Prostate gland (tissue), 2 donors: ENCODE measurements around the gene RAB13. TPM values are rescaled to one million over a fixed set of nuclear protein-coding genes. Genes with fewer than 3 reads are reported as not detected.
"Not testable (repeated sequence)": the region's sequence is repeated elsewhere in the genome, so short reads cannot be mapped to it uniquely, and the experiment has no call there.

ENCODE experiments used
- DNase-seq: peaks from one replicate; pipeline ENCODE4 v3.0.0-alpha.2; 2019; ENCODE audit warnings: low spot score
- H3K27ac ChIP-seq, 2 donors: fragments of 200-600 bp; sonication (generic); 2 replicates each; pipeline ENCODE4 v1.5.1; 2017 to 2019
- H3K27me3 ChIP-seq: fragments of 200-600 bp; sonication (generic); replicated peaks from 2 replicates; pipeline ENCODE4 v1.5.1; 2019; ENCODE audit not compliant: insufficient read depth
- H3K36me3 ChIP-seq, 2 donors: fragments of 200-600 bp; sonication (generic); 1 replicate in 1 of 2; 2 replicates in 1 of 2; pipeline versions ENCODE4 v1.5.1 to v1.8.1; 2017 to 2019
- H3K4me1 ChIP-seq: fragments of 200-600 bp; sonication (generic); replicated peaks from 2 replicates; pipeline ENCODE4 v1.5.1; 2019
- H3K4me3 ChIP-seq, 2 donors: fragments of 200-600 bp; sonication (generic); 2 replicates each; pipeline ENCODE4 v1.5.1; 2017 to 2019
- H3K9me3 ChIP-seq: fragments of 200-600 bp; sonication (generic); 2 replicates; pipeline ENCODE4 v1.5.1; 2017
- POLR2A ChIP-seq: fragments of 450-650 bp; IDR thresholded peaks from one replicate; pipeline ENCODE4 v1.6.1; 2016; ENCODE audit warnings: antibody characterized with exemption, mild to moderate bottlenecking
- POLR2AphosphoS5 ChIP-seq: sonication (generic); formaldehyde crosslinking; IDR thresholded peaks from one replicate; pipeline ENCODE4 v1.6.1; 2017; ENCODE audit warnings: antibody characterized with exemption
- WGBS: methylation state at CpG from one replicate; pipeline ENCODE4 v1.1.5; 2018; 5-methylcytosine and 5-hydroxymethylcytosine counted together
- intact Hi-C: fragments of 100-400 bp; cut with DNase I; formaldehyde crosslinking; loops from one replicate; pipeline ENCODE4 v1.14.2; 2022
- total RNA-seq, 2 donors: library from RNA; depleted of rRNA; stranded (reverse); fragments of >200 nt; gene quantifications; one replicate each; pipeline ENCODE4 v1.1.0, GENCODE V29; 2016
- TF ChIP-seq, protein P1 (sequence below), 4 experiments: fragments of 200-600 bp in 2 of 4; fragments of 450-650 bp in 2 of 4; sonication (generic) in 2 of 4; IDR thresholded peaks; 1 replicate in 3 of 4; 2 replicates in 1 of 4; pipeline ENCODE4 v1.5.1; 2016 to 2019; ENCODE audit warnings: antibody characterized with exemption in 4 of 4, mild to moderate bottlenecking in 2 of 4, moderate library complexity in 2 of 4

Gene RAB13
- 10 to 100 TPM; 49.1 to 49.3 TPM for total RNA-seq

DNA sequence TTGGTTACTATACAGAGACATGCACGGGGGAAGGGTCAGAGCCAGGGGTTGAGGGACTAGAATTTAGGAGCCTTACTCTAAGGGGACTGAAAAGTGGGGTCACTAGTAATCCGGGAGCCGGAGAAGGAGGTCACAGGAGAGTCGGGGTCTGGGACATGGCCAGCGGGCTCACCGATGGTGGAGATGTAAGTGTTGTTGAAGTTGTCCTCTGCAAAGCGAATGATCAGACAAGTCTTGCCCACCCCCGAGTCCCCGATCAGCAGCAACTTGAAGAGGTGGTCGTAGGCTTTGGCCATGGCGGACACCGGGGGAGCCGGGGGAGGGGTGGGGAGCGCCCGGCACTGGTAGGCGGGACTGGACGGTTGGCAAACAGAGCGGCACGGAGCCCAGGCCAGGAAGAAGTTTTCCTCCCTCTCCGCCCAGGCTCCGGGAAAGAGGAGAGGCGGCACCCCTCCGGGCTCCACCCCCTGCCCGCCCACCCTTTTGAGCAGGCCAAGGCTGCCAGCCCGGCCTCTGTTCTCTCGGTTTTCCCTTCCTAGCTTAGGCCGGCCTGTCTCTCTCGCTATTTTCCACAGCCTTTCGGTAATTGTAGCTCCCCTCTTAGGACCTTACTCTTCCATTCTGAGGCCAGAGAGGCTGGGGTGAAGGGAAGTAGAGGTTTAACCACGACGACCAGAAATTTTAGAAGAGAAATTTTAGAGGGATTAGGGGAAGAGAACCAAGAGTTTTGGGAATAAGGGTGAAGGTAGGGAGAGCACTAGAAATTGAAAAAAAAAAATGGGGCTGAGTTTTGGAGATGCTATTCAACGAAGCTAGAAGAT, at the start of gene RAB13:
RAB13 (minus strand) TSS at position 399 of the 821 bp plus-strand sequence; CDS start at position 296, 103 bp downstream.
- WGBS, result 1% methylated on average over 32 of the region's 32 CpGs

DNA sequence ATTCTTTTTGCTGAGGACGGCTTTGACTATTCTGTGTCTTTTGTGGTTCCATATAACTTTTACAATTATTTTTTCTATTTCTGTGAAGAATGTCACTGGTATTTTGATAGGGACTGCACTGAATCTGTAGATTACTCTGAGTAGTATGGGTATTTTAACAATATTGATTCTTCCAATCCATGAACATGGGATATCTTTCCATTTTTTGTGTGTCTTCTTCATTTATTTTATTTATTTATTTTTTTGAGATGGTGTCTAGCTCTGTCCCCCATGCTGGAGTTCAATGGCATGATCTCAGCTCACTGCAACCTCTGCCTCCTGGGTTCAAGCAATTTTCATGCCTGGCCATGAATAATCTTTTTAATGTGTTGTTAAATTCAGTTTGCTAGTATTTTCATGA, 47.6 kb upstream of the RAB13 start:
- H3K9me3 ChIP-seq, H3K4me1 ChIP-seq, intact Hi-C loops, DNase-seq, H3K4me3 ChIP-seq, H3K27me3 ChIP-seq, H3K27ac ChIP-seq, H3K36me3 ChIP-seq: not testable (repeated sequence)
- 93% methylated on average over 1 of the region's 1 CpG for WGBS

More for the DNA sequence above, at the start of gene RAB13:
- Histone ChIP-seq H3K4me3 (peak within 1 kb of the TSS; percentile 40 to 63), H3K36me3 (no peaks in the 10 kb centered on the region), H3K9me3 (no peaks in the 10 kb centered on the region), H3K27ac (peak within 1 kb of the TSS; percentile 89 to 95), H3K27me3 (no peaks in the 10 kb centered on the region), H3K4me1 (no peaks in the 10 kb centered on the region)
- TF ChIP-seq POLR2AphosphoS5, result peak; percentile 63
- TF ChIP-seq, protein P1, sequence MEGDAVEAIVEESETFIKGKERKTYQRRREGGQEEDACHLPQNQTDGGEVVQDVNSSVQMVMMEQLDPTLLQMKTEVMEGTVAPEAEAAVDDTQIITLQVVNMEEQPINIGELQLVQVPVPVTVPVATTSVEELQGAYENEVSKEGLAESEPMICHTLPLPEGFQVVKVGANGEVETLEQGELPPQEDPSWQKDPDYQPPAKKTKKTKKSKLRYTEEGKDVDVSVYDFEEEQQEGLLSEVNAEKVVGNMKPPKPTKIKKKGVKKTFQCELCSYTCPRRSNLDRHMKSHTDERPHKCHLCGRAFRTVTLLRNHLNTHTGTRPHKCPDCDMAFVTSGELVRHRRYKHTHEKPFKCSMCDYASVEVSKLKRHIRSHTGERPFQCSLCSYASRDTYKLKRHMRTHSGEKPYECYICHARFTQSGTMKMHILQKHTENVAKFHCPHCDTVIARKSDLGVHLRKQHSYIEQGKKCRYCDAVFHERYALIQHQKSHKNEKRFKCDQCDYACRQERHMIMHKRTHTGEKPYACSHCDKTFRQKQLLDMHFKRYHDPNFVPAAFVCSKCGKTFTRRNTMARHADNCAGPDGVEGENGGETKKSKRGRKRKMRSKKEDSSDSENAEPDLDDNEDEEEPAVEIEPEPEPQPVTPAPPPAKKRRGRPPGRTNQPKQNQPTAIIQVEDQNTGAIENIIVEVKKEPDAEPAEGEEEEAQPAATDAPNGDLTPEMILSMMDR (IDR thresholded peaks at IDR 0.05), result peak in 1 of 4 experiments; percentile 4
- TF ChIP-seq POLR2A, result peak; percentile 73
- peak; percentile 90 for DNase-seq
- intact Hi-C loops, result loop anchor here (2.0 to 5.0 kb wide), 4 partner anchors 39 to 309 kb away; partner anchors contain the start of genes DENND4B and NPR1

DNA sequence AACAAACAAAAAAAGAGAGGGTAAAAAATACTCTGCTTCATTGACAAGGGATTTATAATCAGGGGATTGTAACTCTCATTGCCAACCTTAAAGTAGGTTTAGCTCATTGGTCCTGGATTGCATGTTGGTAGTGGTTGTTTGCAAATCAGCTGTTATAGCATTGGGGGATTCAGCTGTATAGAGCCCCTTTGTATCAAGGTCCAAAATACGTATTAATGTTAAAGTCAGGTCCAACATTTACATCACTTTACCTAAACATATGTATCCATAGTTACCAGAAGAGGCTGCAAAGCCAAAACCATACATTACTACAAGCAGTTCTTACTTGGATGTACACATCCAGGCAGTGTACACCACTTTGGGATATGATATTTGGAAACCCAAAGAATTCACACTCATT, 33.8 kb upstream of the RAB13 start:
- Histone ChIP-seq H3K4me1 (no peaks in the 10 kb centered on the region), H3K27ac (no peak overlapping the region), H3K4me3 (no peak overlapping the region), H3K9me3 (no peaks in the 10 kb centered on the region), H3K36me3 (no peaks in the 10 kb centered on the region), H3K27me3 (no peaks in the 10 kb centered on the region)
- 90% methylated on average over 1 of the region's 1 CpG for WGBS
- intact Hi-C loops, result no loop called here
- no peak for TF ChIP-seq POLR2A
- no peak for TF ChIP-seq POLR2AphosphoS5
- TF ChIP-seq, protein P1 (IDR thresholded peaks at IDR 0.05), result no peak
- DNase-seq, result no peak

DNA sequence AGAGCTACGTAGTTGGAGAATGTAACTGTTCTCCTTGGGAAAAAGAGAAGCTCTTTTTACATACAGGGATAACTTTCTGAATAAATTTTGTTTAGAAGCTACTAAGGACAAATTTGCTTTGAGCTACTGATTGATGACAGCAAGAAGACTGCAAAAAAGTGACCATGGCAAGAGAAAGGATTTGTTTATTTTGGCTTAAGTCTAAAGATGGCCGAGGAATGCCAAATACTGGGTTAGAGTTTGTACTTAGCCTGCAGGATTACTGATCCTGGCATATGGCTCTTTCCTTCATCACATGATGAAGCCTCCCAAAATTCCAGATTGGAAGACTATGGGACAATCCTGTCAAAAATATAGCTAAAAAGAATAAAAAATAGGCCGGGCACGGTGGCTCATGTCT, 33.1 kb upstream of the RAB13 start:
- intact Hi-C loops, result no loop called here
- H3K36me3 ChIP-seq, result no peaks in the 10 kb centered on the region
- 65% methylated on average over 4 of the region's 4 CpGs for WGBS
- H3K27ac ChIP-seq, result no peak overlapping the region
- DNase-seq, result no peak
- no peak for TF ChIP-seq POLR2AphosphoS5
- no peak for TF ChIP-seq POLR2A
- TF ChIP-seq, protein P1 (IDR thresholded peaks at IDR 0.05), result no peak
- H3K9me3 ChIP-seq, result no peaks in the 10 kb centered on the region
- H3K4me3 ChIP-seq, result no peak overlapping the region
- no peaks in the 10 kb centered on the region for H3K4me1 ChIP-seq
- H3K27me3 ChIP-seq, result no peaks in the 10 kb centered on the region

DNA sequence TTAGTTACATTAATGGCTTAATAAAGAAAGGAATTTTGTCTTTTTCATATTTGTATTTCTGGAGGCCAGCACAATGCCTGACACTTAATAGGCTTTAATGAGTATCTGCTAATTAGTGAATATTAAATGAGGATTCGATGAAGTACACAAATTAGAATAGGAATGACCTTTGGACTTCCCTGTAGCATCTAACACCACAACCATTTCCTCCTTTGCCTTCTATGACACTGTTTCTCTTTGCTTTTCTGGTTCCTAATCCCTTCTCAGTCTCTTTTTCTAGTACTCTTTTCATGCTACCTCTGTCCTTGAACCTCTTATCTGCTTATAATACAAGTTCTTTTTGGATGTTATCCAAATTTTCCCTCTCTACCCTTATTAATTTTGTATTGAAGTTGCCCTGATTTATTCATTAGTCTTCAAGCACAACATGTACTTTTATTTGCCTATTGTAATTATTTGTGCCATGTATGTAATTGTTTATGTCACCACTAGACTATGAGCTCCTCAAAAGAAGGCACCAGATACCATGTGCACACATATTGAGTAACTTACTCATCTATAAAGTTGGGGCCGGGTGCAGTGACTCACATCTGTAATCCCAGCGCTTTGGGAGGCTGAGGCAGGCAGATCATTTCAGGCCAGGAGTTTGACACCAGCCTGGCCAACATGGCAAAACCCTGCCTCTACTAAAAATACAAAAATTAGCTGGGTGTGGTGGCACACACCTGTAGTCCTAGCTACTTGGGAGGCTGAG, 28.2 kb upstream of the RAB13 start:
- intact Hi-C loops, result no loop called here
- WGBS, result 85% methylated on average over 3 of the region's 3 CpGs
- Histone ChIP-seq H3K4me3 (no peak overlapping the region), H3K27me3 (no peaks in the 10 kb centered on the region), H3K9me3 (no peaks in the 10 kb centered on the region), H3K27ac (no peak overlapping the region), H3K36me3 (no peaks in the 10 kb centered on the region), H3K4me1 (no peaks in the 10 kb centered on the region)
- TF ChIP-seq POLR2A (no peak), POLR2AphosphoS5 (no peak)
- TF ChIP-seq, protein P1 (IDR thresholded peaks at IDR 0.05), result no peak
- DNase-seq, result no peak

DNA sequence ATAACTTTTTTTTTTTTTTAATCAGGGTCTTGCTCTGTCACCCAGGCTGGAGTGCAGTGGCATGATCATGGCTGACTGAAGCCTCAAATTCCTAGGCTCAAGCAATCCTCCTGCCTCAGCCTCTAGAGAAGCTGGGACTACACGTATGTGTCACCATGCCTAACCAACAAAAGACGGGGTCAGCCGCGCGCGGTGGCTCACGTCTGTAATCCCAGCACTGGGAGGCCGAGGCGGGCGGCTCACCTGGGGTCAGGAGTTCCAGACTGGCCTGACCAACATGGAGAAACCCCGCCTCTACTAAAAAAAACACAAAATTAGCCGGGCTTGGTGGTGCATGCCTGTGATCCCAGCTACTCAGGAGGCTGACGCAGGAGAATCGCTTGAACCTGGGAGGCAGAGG, 26.4 kb upstream of the RAB13 start:
- intact Hi-C loops, H3K27ac ChIP-seq, DNase-seq, H3K4me3 ChIP-seq, H3K4me1 ChIP-seq, H3K36me3 ChIP-seq, H3K27me3 ChIP-seq, H3K9me3 ChIP-seq: not testable (repeated sequence)
- 98% methylated on average over 14 of the region's 14 CpGs for WGBS
